ENCODE measurements around the gene SMIM22. TPM values are rescaled to one million over a fixed set of nuclear protein-coding genes. Genes with fewer than 3 reads are reported as not detected.

Gene SMIM22
- total RNA-seq, 1 experiment from 2014 or later: 3.3 TPM

DNA sequence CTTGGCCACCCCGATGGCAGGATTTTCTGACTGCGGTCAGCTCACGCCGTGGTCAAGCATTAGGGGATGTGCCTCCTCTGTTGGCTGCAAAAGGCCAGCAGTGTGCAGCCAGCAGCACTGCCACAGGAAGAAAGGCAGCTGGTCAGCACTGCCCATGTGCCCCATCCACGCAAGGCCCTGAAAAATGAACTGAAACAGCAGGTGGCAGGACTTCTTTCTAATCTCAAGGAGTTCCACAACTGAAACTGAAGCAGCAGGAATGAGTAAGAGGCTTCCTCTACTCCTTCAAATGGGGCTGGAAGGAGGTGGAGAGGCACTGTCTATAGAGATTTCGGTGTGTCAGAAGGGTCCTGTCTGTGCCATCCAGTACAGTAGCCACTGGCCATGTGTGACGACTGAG is 31.4 kb upstream of the SMIM22 start (continued):
- TF ChIP-seq, protein P1, sequence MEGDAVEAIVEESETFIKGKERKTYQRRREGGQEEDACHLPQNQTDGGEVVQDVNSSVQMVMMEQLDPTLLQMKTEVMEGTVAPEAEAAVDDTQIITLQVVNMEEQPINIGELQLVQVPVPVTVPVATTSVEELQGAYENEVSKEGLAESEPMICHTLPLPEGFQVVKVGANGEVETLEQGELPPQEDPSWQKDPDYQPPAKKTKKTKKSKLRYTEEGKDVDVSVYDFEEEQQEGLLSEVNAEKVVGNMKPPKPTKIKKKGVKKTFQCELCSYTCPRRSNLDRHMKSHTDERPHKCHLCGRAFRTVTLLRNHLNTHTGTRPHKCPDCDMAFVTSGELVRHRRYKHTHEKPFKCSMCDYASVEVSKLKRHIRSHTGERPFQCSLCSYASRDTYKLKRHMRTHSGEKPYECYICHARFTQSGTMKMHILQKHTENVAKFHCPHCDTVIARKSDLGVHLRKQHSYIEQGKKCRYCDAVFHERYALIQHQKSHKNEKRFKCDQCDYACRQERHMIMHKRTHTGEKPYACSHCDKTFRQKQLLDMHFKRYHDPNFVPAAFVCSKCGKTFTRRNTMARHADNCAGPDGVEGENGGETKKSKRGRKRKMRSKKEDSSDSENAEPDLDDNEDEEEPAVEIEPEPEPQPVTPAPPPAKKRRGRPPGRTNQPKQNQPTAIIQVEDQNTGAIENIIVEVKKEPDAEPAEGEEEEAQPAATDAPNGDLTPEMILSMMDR (IDR thresholded peaks at IDR 0.05 in 2 of 3, conservative IDR thresholded peaks at IDR 0.05 in 1 of 3; ENCODE audit: borderline replicate concordance in 1 of 3, insufficient read depth in 1 of 3, low read depth in 2 of 3, low read length in 2 of 3): no peak
- TF ChIP-seq EGR1 (IDR thresholded peaks at IDR 0.05; ENCODE audit: low read depth) (no peak), SIN3A (IDR thresholded peaks at IDR 0.05; ENCODE audit: low read depth) (no peak)

GRCh38 chr16:4765511-4766474 is 29.4 kb upstream of the SMIM22 start:
- no peaks in the 10 kb centered on the region for H4K20me1 ChIP-seq (ENCODE audit: insufficient read depth)
- DNase-seq (ENCODE audit: low read depth, low spot score): no peak
- ATAC-seq: no peak
- TF ChIP-seq, protein P2, sequence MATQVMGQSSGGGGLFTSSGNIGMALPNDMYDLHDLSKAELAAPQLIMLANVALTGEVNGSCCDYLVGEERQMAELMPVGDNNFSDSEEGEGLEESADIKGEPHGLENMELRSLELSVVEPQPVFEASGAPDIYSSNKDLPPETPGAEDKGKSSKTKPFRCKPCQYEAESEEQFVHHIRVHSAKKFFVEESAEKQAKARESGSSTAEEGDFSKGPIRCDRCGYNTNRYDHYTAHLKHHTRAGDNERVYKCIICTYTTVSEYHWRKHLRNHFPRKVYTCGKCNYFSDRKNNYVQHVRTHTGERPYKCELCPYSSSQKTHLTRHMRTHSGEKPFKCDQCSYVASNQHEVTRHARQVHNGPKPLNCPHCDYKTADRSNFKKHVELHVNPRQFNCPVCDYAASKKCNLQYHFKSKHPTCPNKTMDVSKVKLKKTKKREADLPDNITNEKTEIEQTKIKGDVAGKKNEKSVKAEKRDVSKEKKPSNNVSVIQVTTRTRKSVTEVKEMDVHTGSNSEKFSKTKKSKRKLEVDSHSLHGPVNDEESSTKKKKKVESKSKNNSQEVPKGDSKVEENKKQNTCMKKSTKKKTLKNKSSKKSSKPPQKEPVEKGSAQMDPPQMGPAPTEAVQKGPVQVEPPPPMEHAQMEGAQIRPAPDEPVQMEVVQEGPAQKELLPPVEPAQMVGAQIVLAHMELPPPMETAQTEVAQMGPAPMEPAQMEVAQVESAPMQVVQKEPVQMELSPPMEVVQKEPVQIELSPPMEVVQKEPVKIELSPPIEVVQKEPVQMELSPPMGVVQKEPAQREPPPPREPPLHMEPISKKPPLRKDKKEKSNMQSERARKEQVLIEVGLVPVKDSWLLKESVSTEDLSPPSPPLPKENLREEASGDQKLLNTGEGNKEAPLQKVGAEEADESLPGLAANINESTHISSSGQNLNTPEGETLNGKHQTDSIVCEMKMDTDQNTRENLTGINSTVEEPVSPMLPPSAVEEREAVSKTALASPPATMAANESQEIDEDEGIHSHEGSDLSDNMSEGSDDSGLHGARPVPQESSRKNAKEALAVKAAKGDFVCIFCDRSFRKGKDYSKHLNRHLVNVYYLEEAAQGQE (IDR thresholded peaks at IDR 0.05; ENCODE audit: low read depth): no peak
- TF ChIP-seq POLR2A (IDR thresholded peaks at IDR 0.05; ENCODE audit: borderline replicate concordance, extremely low read depth, insufficient read depth, insufficient read length) (no peak), SIN3A (IDR thresholded peaks at IDR 0.05; ENCODE audit: low read depth) (no peak), RAD21 (IDR thresholded peaks at IDR 0.05; ENCODE audit: low read depth) (no peak), EGR1 (IDR thresholded peaks at IDR 0.05; ENCODE audit: low read depth) (no peak), SRF (IDR thresholded peaks at IDR 0.05; ENCODE audit: low read depth) (no peak), CBX3 (IDR thresholded peaks at IDR 0.05; ENCODE audit: low read depth) (no peak), ZFX (IDR thresholded peaks at IDR 0.05) (no peak), EZH2 (IDR thresholded peaks at IDR 0.05) (no peak), ELF1 (IDR thresholded peaks at IDR 0.05; ENCODE audit: borderline replicate concordance, low read depth) (no peak), CEBPB (IDR thresholded peaks at IDR 0.05; ENCODE audit: low read depth) (no peak), SP1 (IDR thresholded peaks at IDR 0.05; ENCODE audit: low read depth) (no peak), ZNF274 (IDR thresholded peaks at IDR 0.05; ENCODE audit: low read depth, low read length) (no peak)
- TF ChIP-seq, protein P1 (IDR thresholded peaks at IDR 0.05 in 2 of 3, conservative IDR thresholded peaks at IDR 0.05 in 1 of 3; ENCODE audit: borderline replicate concordance in 1 of 3, insufficient read depth in 1 of 3, low read depth in 2 of 3, low read length in 2 of 3): no peak
- ChIA-PET CTCF (no interaction called here), POLR2A (no interaction called here), RAD21 (ENCODE audit: low non-redundant PET in 1 of 2, low total read pairs in 2 of 2, uncharacterized antibody in 2 of 2, unreplicated experiment in 2 of 2) (no interaction called here)
- BruUV-seq (replicated peaks): TSS peak; percentile 48
- peak overlapping the region; percentile 92 to 93 for H3K4me3 ChIP-seq (replicated peaks in 1 of 2; ENCODE audit: low read depth in 1 of 2, low read length in 2 of 2)
- peaks cover 12 to 23% of the 10 kb centered on the region in 2 experiments for H3K4me1 ChIP-seq (ENCODE audit: control insufficient read depth in 1 of 2, insufficient read depth in 2 of 2, low read length in 2 of 2)
- H2AFZ ChIP-seq (ENCODE audit: low read depth, low read length, poor library complexity, severe bottlenecking): no peak overlapping the region
- peak overlapping the region; percentile 56 for H3K27ac ChIP-seq (ENCODE audit: low read depth, low read length)
- intact Hi-C loops (cut with micrococcal nuclease): loop anchor here (2.0 to 5.0 kb wide), 2 partner anchors 31 to 182 kb away; partner anchors contain the start of genes ANKS3 and DNAAF8
- peak overlapping the region; percentile 82 for H3K4me2 ChIP-seq (ENCODE audit: low read length)
- H3K9me3 ChIP-seq (ENCODE audit: control insufficient read depth in 1 of 2, insufficient read depth in 1 of 2, low read depth in 1 of 2, low read length in 2 of 2): no peaks in the 10 kb centered on the region
- H3K79me2 ChIP-seq (ENCODE audit: insufficient read depth, low read length): peaks cover 21% of the 10 kb centered on the region; the same call in 1 of the 2 replicates
- H3K9ac ChIP-seq (ENCODE audit: low read length): peak overlapping the region; percentile 91
- H3K9me2 ChIP-seq (ENCODE audit: insufficient read depth): no peaks in the 10 kb centered on the region
- peaks cover 14 to 17% of the 10 kb centered on the region in 2 experiments; a peak in 3 of 4 replicates for H3K36me3 ChIP-seq (ENCODE audit: control insufficient read depth in 1 of 2, insufficient read depth in 2 of 2, low read length in 2 of 2)
- H3K27me3 ChIP-seq (ENCODE audit: insufficient read depth, low read length): no peaks in the 10 kb centered on the region
